Measurements from ENCODE around the gene PSTK.

- no peak for TF ChIP-seq POLR2A (IDR thresholded peaks at IDR 0.05)
- no peak for TF ChIP-seq CTCF (IDR thresholded peaks at IDR 0.05)
Measured at GRCh38 chr10:122986335-122986734, 6.1 kb downstream of the PSTK start.
